SK-N-SH (cell line): ENCODE results near the gene CPED1. TPM values are rescaled to one million over a fixed set of nuclear protein-coding genes. Genes with fewer than 3 reads are reported as not detected.

Experiments used
- CTCF ChIA-PET: fragments of 300-600, 350-600 bp; formaldehyde crosslinking; extraction: SDS; loops from one replicate; lab custom pipeline; 2021; lab: Yijun Ruan, JAX
- POLR2A ChIA-PET: fragments of 350-600 bp; sonication (Branson Sonifier 250); formaldehyde crosslinking; extraction: SDS; loops from one replicate; lab custom pipeline; 2020; ENCODE audit warnings: antibody characterized with exemption, inconsistent platforms; lab: Yijun Ruan, JAX
- DNase-seq: peaks from one replicate; pipeline ENCODE4 v3.0.0; 2012
- H2AFZ ChIP-seq: fragments of 200-600 bp; sonication (generic); 2 replicates; pipeline ENCODE4 v1.8.1; 2016; ENCODE audit warnings: antibody characterized with exemption, mild to moderate bottlenecking, low read depth
- H3F3A ChIP-seq: fragments of 200-600 bp; sonication (generic); replicated peaks from 2 replicates; pipeline ENCODE3; 2016; ENCODE audit warnings: antibody characterized with exemption, mild to moderate bottlenecking; ENCODE audit not compliant: insufficient read depth
- H3K27ac ChIP-seq, 2 experiments: fragments of 200-500 bp in 1 of 2; fragments of 200-600 bp in 1 of 2; sonication (Bioruptor generic) in 1 of 2; sonication (generic), shearing (Covaris generic) in 1 of 2; 2 replicates each; pipeline versions ENCODE4 v1.5.1 to v1.6.1; 2014 to 2016; ENCODE audit warnings: low read depth in 2 of 2, inconsistent platforms in 1 of 2, low read length in 1 of 2, mild to moderate bottlenecking in 1 of 2, mixed read lengths in 1 of 2
- H3K27me3 ChIP-seq: fragments of 200-600 bp; sonication (generic), shearing (Covaris generic); 2 replicates; pipeline ENCODE4 v1.6.1; 2016; ENCODE audit warnings: mixed run types; ENCODE audit not compliant: insufficient read depth
- H3K36me3 ChIP-seq, 2 experiments: fragments of 200-500 bp in 1 of 2; fragments of 200-600 bp in 1 of 2; sonication (Bioruptor generic) in 1 of 2; sonication (generic) in 1 of 2; replicated peaks in 1 of 2; 2 replicates each; pipeline versions ENCODE3 to v1.5.1; 2014 to 2016; ENCODE audit warnings: low read length in 1 of 2, mild to moderate bottlenecking in 1 of 2; ENCODE audit not compliant: insufficient read depth in 2 of 2, control insufficient read depth in 1 of 2
- H3K4me1 ChIP-seq, 2 experiments: fragments of 200-500 bp in 1 of 2; fragments of 200-600 bp in 1 of 2; sonication (Bioruptor generic) in 1 of 2; sonication (generic), shearing (Covaris generic) in 1 of 2; 2 replicates each; pipeline versions ENCODE4 v1.5.1 to v1.6.1; 2014 to 2016; ENCODE audit warnings: low read depth in 1 of 2, low read length in 1 of 2, mixed run types in 1 of 2; ENCODE audit not compliant: insufficient read depth in 2 of 2, control insufficient read depth in 1 of 2
- H3K4me2 ChIP-seq: fragments of 200-600 bp; sonication (generic), shearing (Covaris generic); 2 replicates; pipeline ENCODE4 v1.6.1; 2017; ENCODE audit warnings: mixed run types
- H3K4me3 ChIP-seq, 2 experiments: fragments of 200-500 bp in 1 of 2; fragments of 200-600 bp in 1 of 2; sonication (Bioruptor generic) in 1 of 2; sonication (generic), shearing (Covaris generic) in 1 of 2; 2 replicates each; pipeline versions ENCODE4 v1.5.1 to v1.8.1; 2014 to 2016; ENCODE audit warnings: low read depth in 2 of 2, inconsistent platforms in 1 of 2, low read length in 1 of 2, mild to moderate bottlenecking in 1 of 2, mixed read lengths in 1 of 2, moderate library complexity in 1 of 2
- H3K79me2 ChIP-seq: fragments of 200-600 bp; sonication (generic); 2 replicates; pipeline ENCODE4 v1.8.1; 2017; ENCODE audit warnings: mild to moderate bottlenecking; ENCODE audit not compliant: insufficient read depth
- H3K9ac ChIP-seq: fragments of 200-600 bp; sonication (generic); 2 replicates; pipeline ENCODE4 v1.6.1; 2017; ENCODE audit warnings: mixed run types
- H3K9me2 ChIP-seq: fragments of 200-600 bp; sonication (generic); 2 replicates; pipeline ENCODE4 v1.6.1; 2017; ENCODE audit warnings: mixed run types
- H3K9me3 ChIP-seq: fragments of 200-600 bp; sonication (generic); 2 replicates; pipeline ENCODE4 v1.6.1; 2017; ENCODE audit warnings: mixed run types, mild to moderate bottlenecking, moderate library complexity
- H4K20me1 ChIP-seq: fragments of 200-600 bp; sonication (generic); 2 replicates; pipeline ENCODE4 v1.6.1; 2017; ENCODE audit warnings: mild to moderate bottlenecking, mixed run types; ENCODE audit not compliant: insufficient read depth
- EZH2phosphoT487 ChIP-seq: fragments of 200-600 bp; sonication (generic); IDR thresholded peaks from 2 replicates; pipeline ENCODE4 v1.6.1; 2017; ENCODE audit warnings: low read depth, mixed run types, mild to moderate bottlenecking, antibody characterized with exemption, moderate library complexity, borderline replicate concordance
- FOSL2 ChIP-seq: IDR thresholded peaks from 2 replicates; pipeline ENCODE4 v1.4.0; 2012; ENCODE audit warnings: low read depth, mild to moderate bottlenecking, moderate library complexity, borderline replicate concordance
- GABPA ChIP-seq: IDR thresholded peaks from 2 replicates; pipeline ENCODE4 v1.4.0; 2012; ENCODE audit warnings: low read depth, mild to moderate bottlenecking
- GATA2 ChIP-seq: sonication (generic); formaldehyde crosslinking; IDR thresholded peaks from 2 replicates; pipeline ENCODE4 v1.5.0; 2020; ENCODE audit warnings: mild to moderate bottlenecking, missing genetic modification reagents
- MEF2A ChIP-seq: IDR thresholded peaks from 2 replicates; pipeline ENCODE4 v1.4.0; 2012; ENCODE audit warnings: low read depth, borderline replicate concordance
- MXI1 ChIP-seq: IDR thresholded peaks from 2 replicates; pipeline ENCODE4 v1.6.1; 2012; ENCODE audit warnings: mild to moderate bottlenecking, low read depth, low read length, improper control_type of control experiment
- NFIC ChIP-seq: IDR thresholded peaks from 2 replicates; pipeline ENCODE4 v1.4.0; 2012; ENCODE audit warnings: borderline replicate concordance
- NRF1 ChIP-seq: IDR thresholded peaks from 2 replicates; pipeline ENCODE4 v1.6.1; 2012; ENCODE audit warnings: low read depth, mild to moderate bottlenecking, low read length
- POLR2AphosphoS5 ChIP-seq: IDR thresholded peaks from 2 replicates; pipeline ENCODE4 v1.6.1; 2012; ENCODE audit warnings: low read depth, low read length
- RCOR1 ChIP-seq: fragments of 150-350 bp; IDR thresholded peaks from 2 replicates; pipeline ENCODE4 v1.6.1; 2017; ENCODE audit warnings: antibody characterized with exemption, low read length
- RFX5 ChIP-seq: IDR thresholded peaks from 2 replicates; pipeline ENCODE4 v1.6.1; 2012; ENCODE audit warnings: mild to moderate bottlenecking, improper control_type of control experiment, low read length
- SIN3A ChIP-seq: IDR thresholded peaks from 2 replicates; pipeline ENCODE4 v1.6.1; 2012; ENCODE audit warnings: low read depth, mild to moderate bottlenecking, low read length, moderate library complexity, borderline replicate concordance
- SMC3 ChIP-seq: IDR thresholded peaks from 2 replicates; pipeline ENCODE4 v1.6.1; 2012; ENCODE audit warnings: low read depth, low read length, improper control_type of control experiment
- TAF1 ChIP-seq: IDR thresholded peaks from 2 replicates; pipeline ENCODE4 v1.6.1; 2012; ENCODE audit warnings: low read depth, mild to moderate bottlenecking, low read length, moderate library complexity, borderline replicate concordance
- TCF12 ChIP-seq: IDR thresholded peaks from 2 replicates; pipeline ENCODE4 v1.4.0; 2012
- TEAD4 ChIP-seq: IDR thresholded peaks from 2 replicates; pipeline ENCODE4 v1.4.0; 2012; ENCODE audit warnings: mild to moderate bottlenecking, borderline replicate concordance; ENCODE audit not compliant: insufficient read depth
- USF2 ChIP-seq: fragments of 150-350 bp; IDR thresholded peaks from 2 replicates; pipeline ENCODE4 v1.6.1; 2017; ENCODE audit warnings: antibody characterized with exemption, low read length, low read depth, borderline replicate concordance
- WGBS: methylation state at CpG from one replicate; pipeline ENCODE4 v1.1.6; 2017; ENCODE audit warnings: low lambda C conversion rate; 5-methylcytosine and 5-hydroxymethylcytosine counted together
- polyA plus RNA-seq, 3 experiments: library from polyadenylated mRNA; depleted of rRNA; stranded (reverse); fragments of >200 nt; gene quantifications; 2 replicates each; pipeline ENCODE4 v1.2.3, GENCODE V29; 2012
- TF ChIP-seq, protein P1 (sequence below): IDR thresholded peaks from 2 replicates; pipeline ENCODE4 v1.4.0; 2012; ENCODE audit warnings: low read depth
- TF ChIP-seq, protein P2 (sequence below): IDR thresholded peaks from 2 replicates; pipeline ENCODE4 v1.6.1; 2012; ENCODE audit warnings: mild to moderate bottlenecking, low read depth, low read length, moderate library complexity

Gene CPED1
- polyA plus RNA-seq, 1 of the 3 experiments (the other 2 are of a cell fraction), result 4.4 TPM

- no peaks in the 10 kb centered on the region for H3K27me3 ChIP-seq
- H2AFZ ChIP-seq, result peak overlapping the region; percentile 83
- TF ChIP-seq TEAD4 (no peak), SIN3A (no peak), USF2 (no peak), TAF1 (no peak), POLR2AphosphoS5 (no peak), RCOR1 (no peak), EZH2phosphoT487 (no peak), MXI1 (peak; percentile 86; the same call in 1 of the 2 replicates)
- H3K9me3 ChIP-seq, result no peaks in the 10 kb centered on the region
- ChIA-PET POLR2A (interaction anchor here (0.6 to 1.5 kb wide), 5 partner anchors 11 to 136 kb away, joined by 3 to 11 read pairs (median 4); partner anchors contain the start of gene CPED1), CTCF (interaction anchor here (0.7 to 2.4 kb wide), 11 partner anchors 11 to 159 kb away, joined by 3 to 9 read pairs (median 4); partner anchors contain the start of gene CPED1)
- H3K9me2 ChIP-seq, result no peaks in the 10 kb centered on the region
- peak overlapping the region; percentile 95 for H3K9ac ChIP-seq
- H3K4me1 ChIP-seq, result peaks cover 5 to 20% of the 10 kb centered on the region in 2 experiments; a peak in 2 of 4 replicates
- H4K20me1 ChIP-seq, result no peaks in the 10 kb centered on the region
- no peak for DNase-seq
- peak overlapping the region; percentile 86 for H3K4me2 ChIP-seq
- no peaks in the 10 kb centered on the region for H3F3A ChIP-seq
- WGBS, result 3% methylated on average over 8 of the region's 8 CpGs
- H3K79me2 ChIP-seq, result peaks cover 29% of the 10 kb centered on the region
- peaks cover 29 to 33% of the 10 kb centered on the region in 2 experiments for H3K36me3 ChIP-seq
- peak overlapping the region; percentile 96 to 100; a peak in 3 of 4 replicates for H3K27ac ChIP-seq
- peak overlapping the region; percentile 92 to 98 for H3K4me3 ChIP-seq
These were observed 37.2 kb upstream of the CPED1 start for GRCh38 chr7:120951309-120951699.

DNA sequence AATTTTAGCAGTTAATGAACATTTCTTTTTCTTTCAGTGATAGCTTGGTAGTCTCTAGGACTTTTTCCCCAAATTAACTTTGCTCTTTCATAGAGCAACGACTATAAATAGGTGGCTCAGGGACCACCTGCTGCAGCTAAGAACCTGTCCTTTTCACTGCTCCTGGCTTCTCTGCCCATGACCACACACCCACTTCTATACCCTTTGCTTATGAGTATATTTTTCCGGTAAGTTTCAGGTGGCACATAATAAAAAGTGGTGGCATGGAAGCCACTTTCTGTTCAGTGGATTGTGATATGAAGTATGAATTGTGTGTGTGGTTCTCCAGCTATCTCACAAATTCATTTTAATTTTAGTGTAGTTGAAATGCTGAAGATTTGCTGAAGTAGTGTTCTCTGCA lies 36.7 kb upstream of the CPED1 start:
- POLR2A ChIA-PET, result no interaction called here
- Histone ChIP-seq H3K9me2 (no peaks in the 10 kb centered on the region), H3K79me2 (peaks cover 29% of the 10 kb centered on the region), H3K27me3 (no peaks in the 10 kb centered on the region), H3K4me1 (peaks cover 5 to 20% of the 10 kb centered on the region in 2 experiments; a peak in 2 of 4 replicates), H3K27ac (no peak overlapping the region; a peak in 1 of 4 replicates), H3K9me3 (no peaks in the 10 kb centered on the region), H3K9ac (peak overlapping the region; percentile 95), H2AFZ (peak overlapping the region; percentile 83; the same call in 1 of the 2 replicates), H3K36me3 (peaks cover 34 to 36% of the 10 kb centered on the region in 2 experiments), H4K20me1 (no peaks in the 10 kb centered on the region), H3K4me3 (peak overlapping the region; percentile 92 to 98), H3K4me2 (peak overlapping the region; percentile 86), H3F3A (no peaks in the 10 kb centered on the region)
- DNase-seq, result no peak
- 59% methylated on average over 2 of the region's 2 CpGs for whole genome bisulfite sequencing
- TF ChIP-seq, protein P1, sequence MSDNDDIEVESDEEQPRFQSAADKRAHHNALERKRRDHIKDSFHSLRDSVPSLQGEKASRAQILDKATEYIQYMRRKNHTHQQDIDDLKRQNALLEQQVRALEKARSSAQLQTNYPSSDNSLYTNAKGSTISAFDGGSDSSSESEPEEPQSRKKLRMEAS, result no peak
- TF ChIP-seq FOSL2, result no peak
- no peak for TF ChIP-seq SMC3
- no peak for TF ChIP-seq USF2
- no peak for TF ChIP-seq RCOR1
- no peak for TF ChIP-seq RFX5
- no peak for TF ChIP-seq GABPA
- TF ChIP-seq GATA2 (CRISPR knock-in tag), result no peak
- no peak for TF ChIP-seq EZH2phosphoT487
- no peak for TF ChIP-seq MEF2A
- TF ChIP-seq TAF1, result no peak
- TF ChIP-seq NRF1, result no peak
- no peak for TF ChIP-seq NFIC
- no peak for TF ChIP-seq POLR2AphosphoS5
- TF ChIP-seq, protein P2, sequence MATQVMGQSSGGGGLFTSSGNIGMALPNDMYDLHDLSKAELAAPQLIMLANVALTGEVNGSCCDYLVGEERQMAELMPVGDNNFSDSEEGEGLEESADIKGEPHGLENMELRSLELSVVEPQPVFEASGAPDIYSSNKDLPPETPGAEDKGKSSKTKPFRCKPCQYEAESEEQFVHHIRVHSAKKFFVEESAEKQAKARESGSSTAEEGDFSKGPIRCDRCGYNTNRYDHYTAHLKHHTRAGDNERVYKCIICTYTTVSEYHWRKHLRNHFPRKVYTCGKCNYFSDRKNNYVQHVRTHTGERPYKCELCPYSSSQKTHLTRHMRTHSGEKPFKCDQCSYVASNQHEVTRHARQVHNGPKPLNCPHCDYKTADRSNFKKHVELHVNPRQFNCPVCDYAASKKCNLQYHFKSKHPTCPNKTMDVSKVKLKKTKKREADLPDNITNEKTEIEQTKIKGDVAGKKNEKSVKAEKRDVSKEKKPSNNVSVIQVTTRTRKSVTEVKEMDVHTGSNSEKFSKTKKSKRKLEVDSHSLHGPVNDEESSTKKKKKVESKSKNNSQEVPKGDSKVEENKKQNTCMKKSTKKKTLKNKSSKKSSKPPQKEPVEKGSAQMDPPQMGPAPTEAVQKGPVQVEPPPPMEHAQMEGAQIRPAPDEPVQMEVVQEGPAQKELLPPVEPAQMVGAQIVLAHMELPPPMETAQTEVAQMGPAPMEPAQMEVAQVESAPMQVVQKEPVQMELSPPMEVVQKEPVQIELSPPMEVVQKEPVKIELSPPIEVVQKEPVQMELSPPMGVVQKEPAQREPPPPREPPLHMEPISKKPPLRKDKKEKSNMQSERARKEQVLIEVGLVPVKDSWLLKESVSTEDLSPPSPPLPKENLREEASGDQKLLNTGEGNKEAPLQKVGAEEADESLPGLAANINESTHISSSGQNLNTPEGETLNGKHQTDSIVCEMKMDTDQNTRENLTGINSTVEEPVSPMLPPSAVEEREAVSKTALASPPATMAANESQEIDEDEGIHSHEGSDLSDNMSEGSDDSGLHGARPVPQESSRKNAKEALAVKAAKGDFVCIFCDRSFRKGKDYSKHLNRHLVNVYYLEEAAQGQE, result no peak
- TF ChIP-seq MXI1, result no peak
- TF ChIP-seq TCF12, result no peak
- CTCF ChIA-PET, result interaction anchor here (0.7 to 2.4 kb wide), 9 partner anchors 11 to 157 kb away, joined by 3 to 9 read pairs (median 4); partner anchors contain the start of gene CPED1
